Esophagus muscularis mucosa (tissue), 4 donors: ENCODE data around the gene BORCS5. TPM values are rescaled to one million over a fixed set of nuclear protein-coding genes. Genes with fewer than 3 reads are reported as not detected.

ENCODE experiments used
- DNase-seq: peaks from one replicate; pipeline ENCODE4 v3.0.0-alpha.2; 2017; ENCODE audit errors: extremely low spot score
- H3K27ac ChIP-seq, 4 donors: fragments of 200-600 bp; sonication (generic); replicated peaks in 1 of 4; 1 replicate in 3 of 4; 2 replicates in 1 of 4; pipeline ENCODE4 v1.5.1; 2016 to 2019; ENCODE audit warnings: mild to moderate bottlenecking in 1 of 4
- H3K27me3 ChIP-seq, 4 donors: fragments of 200-600 bp; sonication (generic); one replicate each; pipeline versions ENCODE4 v1.5.1 to v1.6.0; 2016 to 2019
- H3K36me3 ChIP-seq, 4 donors: fragments of 200-600 bp; sonication (generic); one replicate each; pipeline ENCODE4 v1.5.1; 2016 to 2019
- H3K4me1 ChIP-seq, 4 donors: fragments of 200-600 bp; sonication (generic); one replicate each; pipeline ENCODE4 v1.5.1; 2016 to 2019
- H3K4me3 ChIP-seq, 4 donors: fragments of 200-600 bp; sonication (generic); 1 replicate in 2 of 4; 2 replicates in 2 of 4; pipeline ENCODE4 v1.5.1; 2016 to 2019; ENCODE audit warnings: mild to moderate bottlenecking in 4 of 4, moderate library complexity in 1 of 4
- H3K9me3 ChIP-seq, 4 donors: fragments of 200-600 bp; sonication (generic); 1 replicate in 3 of 4; 2 replicates in 1 of 4; pipeline ENCODE4 v1.5.1; 2016 to 2019
- CTCF ChIP-seq, 3 experiments: fragments of 200-600 bp in 2 of 3; fragments of 450-650 bp in 1 of 3; sonication (generic) in 2 of 3; IDR thresholded peaks; one replicate each; pipeline ENCODE4 v1.5.1; 2017 to 2019; ENCODE audit warnings: antibody characterized with exemption in 3 of 3, mild to moderate bottlenecking in 2 of 3, moderate library complexity in 1 of 3
- EP300 ChIP-seq: sonication (generic); formaldehyde crosslinking; IDR thresholded peaks from one replicate; pipeline ENCODE4 v1.6.1; 2017; ENCODE audit warnings: antibody characterized with exemption
- POLR2A ChIP-seq: fragments of 450-650 bp; IDR thresholded peaks from one replicate; pipeline ENCODE4 v1.6.1; 2017; ENCODE audit warnings: antibody characterized with exemption, moderate library complexity, mild to moderate bottlenecking, low read depth
- POLR2AphosphoS5 ChIP-seq, 2 donors: sonication (generic); formaldehyde crosslinking; IDR thresholded peaks; one replicate each; pipeline ENCODE4 v1.6.1; 2017; ENCODE audit warnings: antibody characterized with exemption in 2 of 2
- WGBS: methylation state at CpG from one replicate; pipeline ENCODE4 v1.1.5; 2018; 5-methylcytosine and 5-hydroxymethylcytosine counted together
- intact Hi-C: fragments of 100-400 bp; cut with DNase I; formaldehyde crosslinking; loops from one replicate; pipeline ENCODE4 v1.15.1; 2023
- total RNA-seq, 4 donors: library from RNA; depleted of rRNA; stranded (reverse); fragments of >200 nt; gene quantifications; one replicate each; pipeline versions ENCODE4 v1.1.0 to v1.2.1, GENCODE V29; 2016

BORCS5 gene
- total RNA-seq, 4 donors from 2014 or later = 16.5 to 25.0 (median 19.0) TPM

DNA sequence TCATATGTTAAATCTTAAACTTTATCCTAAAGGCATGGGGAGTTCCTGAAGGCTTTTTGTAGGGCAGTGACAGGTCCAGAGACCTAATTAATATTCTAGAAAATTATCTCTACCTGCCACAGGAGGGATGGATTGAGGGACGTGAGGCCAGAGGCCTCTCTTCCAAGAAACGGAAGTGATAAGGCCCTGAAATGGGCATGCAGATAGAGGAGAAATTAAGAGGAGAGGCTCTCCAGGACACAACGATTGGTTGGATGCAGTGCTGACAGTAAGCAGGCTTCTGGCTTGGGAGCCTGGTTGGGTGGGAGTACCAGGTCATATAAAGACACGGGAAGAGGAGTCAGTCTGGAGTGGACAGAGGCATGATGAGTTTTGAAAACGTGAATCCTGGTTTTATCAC lies 3.1 kb upstream of the BORCS5 start:
- no peak for DNase-seq
- Histone ChIP-seq H3K27ac (no peak overlapping the region), H3K27me3 (no peaks in the 10 kb centered on the region), H3K4me1 (peaks cover 13 to 31% (median 31%) of the 10 kb centered on the region in 4 donors), H3K4me3 (no peak overlapping the region), H3K9me3 (no peaks in the 10 kb centered on the region), H3K36me3 (no peaks in the 10 kb centered on the region)
- intact Hi-C loops = loop anchor here (10.0 kb wide), 1 partner anchor 361 kb away; the partner anchor contains the start of gene CDKN1B
- WGBS = 77% methylated on average over 5 of the region's 5 CpGs
- TF ChIP-seq POLR2AphosphoS5 (IDR thresholded peaks at IDR 0.05) = no peak

- no peak for TF ChIP-seq POLR2AphosphoS5 (IDR thresholded peaks at IDR 0.05)
- TF ChIP-seq EP300 = no peak
- TF ChIP-seq POLR2A = no peak
- TF ChIP-seq CTCF (IDR thresholded peaks at IDR 0.05) = no peak
- WGBS = 27% methylated on average over 5 of the region's 5 CpGs
- peak overlapping the region; percentile 75 to 96 (median 80) for H3K4me3 ChIP-seq
- peaks cover 13 to 24% (median 21%) of the 10 kb centered on the region in 4 donors for H3K4me1 ChIP-seq
- H3K9me3 ChIP-seq = no peaks in the 10 kb centered on the region
- intact Hi-C loops = loop anchor here (10.0 kb wide), 1 partner anchor 358 kb away; the partner anchor contains the start of gene CDKN1B
- H3K36me3 ChIP-seq = no peaks in the 10 kb centered on the region
- no peaks in the 10 kb centered on the region for H3K27me3 ChIP-seq
- peak overlapping the region; percentile 94 to 98 (median 98) for H3K27ac ChIP-seq
- DNase-seq = no peak
These were observed 397 bp upstream of the BORCS5 start for GRCh38 chr12:12356467-12356895.

- H3K36me3 ChIP-seq = peaks cover 0 to 11% (median 2%) of the 10 kb centered on the region in 4 donors
- H3K9me3 ChIP-seq = no peaks in the 10 kb centered on the region
- H3K27ac ChIP-seq = peak overlapping the region; percentile 94 to 98 (median 98)
- no peak for DNase-seq
- H3K4me1 ChIP-seq = peaks cover 13 to 24% (median 21%) of the 10 kb centered on the region in 4 donors
- no peaks in the 10 kb centered on the region for H3K27me3 ChIP-seq
- H3K4me3 ChIP-seq = peak overlapping the region; percentile 75 to 96 (median 80)
- 22% methylated on average over 10 of the region's 10 CpGs for WGBS
- no peak for TF ChIP-seq POLR2A
- no peak for TF ChIP-seq POLR2AphosphoS5 (IDR thresholded peaks at IDR 0.05)
- TF ChIP-seq EP300 = no peak
- no peak for TF ChIP-seq CTCF (IDR thresholded peaks at IDR 0.05)
- intact Hi-C loops = loop anchor here (10.0 kb wide), 1 partner anchor 357 kb away; the partner anchor contains the start of gene CDKN1B
These were observed 1.0 kb downstream of the BORCS5 start for GRCh38 chr12:12357719-12358461.

- no peak for DNase-seq
- 87% methylated on average over 4 of the region's 4 CpGs for WGBS
- H3K9me3 ChIP-seq = no peaks in the 10 kb centered on the region
- H3K4me3 ChIP-seq = peak overlapping the region in 3 of 4 donors; percentile 75 to 82 (median 79)
- H3K27ac ChIP-seq = peak overlapping the region; percentile 94 to 98 (median 98)
- peaks cover 0 to 15% (median 8%) of the 10 kb centered on the region in 4 donors for H3K36me3 ChIP-seq
- H3K4me1 ChIP-seq = peaks cover 13 to 24% (median 21%) of the 10 kb centered on the region in 4 donors
- intact Hi-C loops = loop anchor here (10.0 kb wide), 1 partner anchor 356 kb away; the partner anchor contains the start of gene CDKN1B
- TF ChIP-seq CTCF (IDR thresholded peaks at IDR 0.05) = no peak
- no peaks in the 10 kb centered on the region for H3K27me3 ChIP-seq
These were observed 1.6 kb downstream of the BORCS5 start for GRCh38 chr12:12358528-12358927.

DNA sequence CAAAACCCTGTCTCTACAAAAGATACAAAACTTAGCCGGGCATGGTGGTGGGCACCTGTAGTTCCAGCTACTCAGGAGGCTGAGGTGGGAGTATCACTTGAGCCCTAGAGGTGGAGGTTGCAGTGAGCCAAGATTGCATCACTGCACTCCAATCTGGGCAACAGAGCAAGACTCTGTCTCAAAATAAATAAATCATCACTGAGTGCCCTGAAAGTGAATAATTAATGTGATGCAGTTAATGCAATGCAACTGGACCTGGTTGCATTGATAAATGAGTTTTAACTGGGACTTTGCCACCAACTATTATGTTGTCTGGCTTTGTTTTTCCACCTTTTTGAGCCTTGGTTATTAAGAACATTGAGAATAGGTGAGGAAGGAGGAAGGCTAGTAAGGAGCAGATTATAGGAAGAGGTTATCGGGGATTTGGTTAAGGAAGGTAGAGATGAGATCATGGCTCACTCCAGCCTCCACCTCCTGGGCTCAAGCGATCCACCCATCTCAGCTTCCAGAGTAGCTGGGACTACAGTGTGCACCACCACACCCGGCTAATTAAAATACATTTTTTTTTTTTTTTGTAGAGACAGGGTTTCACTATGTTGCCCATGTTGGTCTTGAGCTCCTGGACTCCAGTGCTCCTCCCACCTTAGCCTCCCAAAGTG lies 8.0 kb downstream of the BORCS5 start:
- no peak overlapping the region for H3K4me3 ChIP-seq
- intact Hi-C loops = no loop called here
- no peak overlapping the region for H3K27ac ChIP-seq
- H3K9me3 ChIP-seq = no peaks in the 10 kb centered on the region
- peaks cover 0 to 24% (median 14%) of the 10 kb centered on the region in 4 donors for H3K36me3 ChIP-seq
- no peaks in the 10 kb centered on the region for H3K27me3 ChIP-seq
- WGBS = 95% methylated on average over 4 of the region's 4 CpGs
- no peak for DNase-seq
- H3K4me1 ChIP-seq = peaks cover 5 to 19% (median 14%) of the 10 kb centered on the region in 4 donors
- TF ChIP-seq CTCF (IDR thresholded peaks at IDR 0.05) (no peak), POLR2A (no peak), EP300 (no peak), POLR2AphosphoS5 (IDR thresholded peaks at IDR 0.05) (no peak)
